Left ventricle myocardium inferior (tissue), 1 donor: ENCODE measurements around the gene SETD5. TPM values are rescaled to one million over a fixed set of nuclear protein-coding genes. Genes with fewer than 3 reads are reported as not detected.
A peak's percentile ranks its signal among the peaks of the same experiment; 100 is the strongest.

Experiments
- DNase-seq: peaks from one replicate; pipeline ENCODE4 v3.0.0-alpha.2; 2020
- H3K27ac ChIP-seq: fragments of 200-600 bp; replicated peaks from 2 replicates; pipeline ENCODE4 v1.8.0; 2021
- H3K27me3 ChIP-seq: fragments of 200-600 bp; 2 replicates; pipeline ENCODE4 v1.8.0; 2021; ENCODE audit warnings: low read depth
- H3K36me3 ChIP-seq: fragments of 200-600 bp; 2 replicates; pipeline ENCODE4 v1.8.0; 2021
- H3K4me1 ChIP-seq: fragments of 200-600 bp; 2 replicates; pipeline ENCODE4 v1.8.0; 2021
- H3K4me3 ChIP-seq: fragments of 200-600 bp; 2 replicates; pipeline ENCODE4 v1.8.0; 2021; ENCODE audit warnings: mild to moderate bottlenecking, moderate library complexity
- H3K9me3 ChIP-seq: fragments of 200-600 bp; replicated peaks from 2 replicates; pipeline ENCODE4 v1.8.0; 2021
- intact Hi-C: fragments of 100-400 bp; cut with micrococcal nuclease; formaldehyde crosslinking; loops from one replicate; pipeline ENCODE4 v1.11.0; 2022
- total RNA-seq: library from RNA; stranded (reverse); fragmentation: NEBNext Ultra II Directional; extraction: Animal tissue kit (Norgen Biotek cat#: 25700); gene quantifications from one replicate; pipeline ENCODE4 v1.2.1, GENCODE V29; 2021
- TF ChIP-seq, protein P1 (sequence below): fragments of 200-600 bp; IDR thresholded peaks from 2 replicates; pipeline ENCODE4 v1.8.0; 2021; ENCODE audit warnings: antibody characterized with exemption, mild to moderate bottlenecking, borderline replicate concordance
- donor health status: DM: no; HTN: yes; CAD: no; lungs with severe emphysema.

The SETD5 gene
- total RNA-seq, 1 donor from 2014 or later: 49.9 TPM

DNA sequence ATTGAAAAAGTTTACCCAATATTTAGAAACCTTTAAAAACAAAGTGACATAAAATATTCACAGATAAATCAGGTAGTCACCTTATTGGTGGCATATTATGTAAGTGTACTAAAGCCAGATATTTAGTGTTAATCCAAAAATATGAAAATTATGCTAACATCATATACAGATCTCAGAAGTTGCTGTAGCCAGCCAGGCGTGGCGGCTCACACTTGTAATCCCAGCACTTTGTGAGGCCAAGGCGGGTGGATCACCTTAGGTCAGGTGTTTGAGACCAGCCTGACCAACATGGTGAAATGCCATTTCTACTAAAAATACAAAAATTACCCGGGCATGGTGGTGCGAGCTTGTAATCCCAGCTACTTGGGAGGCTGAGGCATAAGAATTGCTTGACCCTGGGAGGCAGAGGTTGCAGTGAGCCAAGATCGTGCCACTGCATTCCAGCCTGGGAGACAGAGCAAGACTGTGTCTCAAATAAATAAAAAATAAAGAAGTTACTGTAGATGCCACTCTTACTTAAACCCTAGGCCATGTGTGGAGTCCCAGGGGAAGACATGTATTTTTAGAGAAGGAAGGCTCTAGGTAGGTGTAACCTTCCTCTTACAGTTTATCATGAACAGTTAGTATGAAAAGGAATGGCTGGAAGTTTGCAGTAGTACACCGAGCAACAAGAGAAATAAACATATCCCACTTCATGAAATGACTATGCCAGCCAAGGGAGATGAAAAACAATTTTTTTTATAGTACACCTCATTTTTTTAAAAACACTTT is 9.6 kb downstream of the SETD5 start:
- Histone ChIP-seq H3K27ac (peak overlapping the region; percentile 44), H3K9me3 (no peaks in the 10 kb centered on the region), H3K36me3 (no peaks in the 10 kb centered on the region), H3K4me3 (no peak overlapping the region), H3K4me1 (peaks cover 100% of the 10 kb centered on the region), H3K27me3 (no peaks in the 10 kb centered on the region)
- intact Hi-C loops: no loop called here
- TF ChIP-seq, protein P1, sequence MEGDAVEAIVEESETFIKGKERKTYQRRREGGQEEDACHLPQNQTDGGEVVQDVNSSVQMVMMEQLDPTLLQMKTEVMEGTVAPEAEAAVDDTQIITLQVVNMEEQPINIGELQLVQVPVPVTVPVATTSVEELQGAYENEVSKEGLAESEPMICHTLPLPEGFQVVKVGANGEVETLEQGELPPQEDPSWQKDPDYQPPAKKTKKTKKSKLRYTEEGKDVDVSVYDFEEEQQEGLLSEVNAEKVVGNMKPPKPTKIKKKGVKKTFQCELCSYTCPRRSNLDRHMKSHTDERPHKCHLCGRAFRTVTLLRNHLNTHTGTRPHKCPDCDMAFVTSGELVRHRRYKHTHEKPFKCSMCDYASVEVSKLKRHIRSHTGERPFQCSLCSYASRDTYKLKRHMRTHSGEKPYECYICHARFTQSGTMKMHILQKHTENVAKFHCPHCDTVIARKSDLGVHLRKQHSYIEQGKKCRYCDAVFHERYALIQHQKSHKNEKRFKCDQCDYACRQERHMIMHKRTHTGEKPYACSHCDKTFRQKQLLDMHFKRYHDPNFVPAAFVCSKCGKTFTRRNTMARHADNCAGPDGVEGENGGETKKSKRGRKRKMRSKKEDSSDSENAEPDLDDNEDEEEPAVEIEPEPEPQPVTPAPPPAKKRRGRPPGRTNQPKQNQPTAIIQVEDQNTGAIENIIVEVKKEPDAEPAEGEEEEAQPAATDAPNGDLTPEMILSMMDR: no peak
- DNase-seq: no peak

DNA sequence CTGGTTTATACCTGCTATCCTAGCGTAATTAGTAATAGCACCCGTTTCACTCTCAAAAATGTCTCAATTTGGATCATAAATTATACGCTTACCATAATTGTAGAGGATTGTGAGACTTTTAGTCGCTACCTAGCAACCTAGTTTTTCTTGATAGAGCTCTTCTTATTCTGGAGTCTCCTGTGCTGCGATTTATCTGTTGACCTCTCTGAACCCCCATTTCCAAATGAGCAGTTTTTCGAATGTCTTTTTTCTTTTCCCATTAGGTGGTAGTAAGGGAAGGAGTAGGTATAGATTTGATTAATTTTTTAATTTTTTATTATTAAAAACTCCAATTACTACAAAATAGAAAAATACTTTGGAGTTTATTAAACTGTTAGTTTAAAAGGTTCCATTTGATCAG is 10.6 kb downstream of the SETD5 start:
- Histone ChIP-seq H3K27ac (peak overlapping the region; percentile 44), H3K27me3 (no peaks in the 10 kb centered on the region), H3K4me3 (no peak overlapping the region), H3K36me3 (no peaks in the 10 kb centered on the region), H3K9me3 (no peaks in the 10 kb centered on the region), H3K4me1 (peaks cover 100% of the 10 kb centered on the region)
- TF ChIP-seq, protein P1: no peak
- DNase-seq: no peak
- intact Hi-C loops: no loop called here

DNA sequence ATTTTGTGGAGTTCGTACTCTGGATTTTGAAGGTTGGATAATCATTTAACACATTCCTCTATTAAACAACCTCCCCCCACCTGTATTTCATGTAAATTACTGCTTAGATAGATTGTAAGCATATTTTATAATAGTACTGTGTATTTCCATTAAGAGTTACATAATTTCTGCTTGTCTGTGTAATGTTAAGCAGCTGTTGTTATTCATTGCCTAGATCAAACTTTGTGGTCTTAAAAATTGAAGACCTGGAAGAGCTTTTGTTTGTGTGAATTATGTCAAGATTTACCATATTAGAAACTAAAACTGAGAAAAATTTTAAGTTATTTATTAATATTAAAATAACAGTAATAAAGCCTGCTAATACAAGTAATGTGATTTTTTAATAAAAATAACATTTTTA is 11.1 kb downstream of the SETD5 start:
- Histone ChIP-seq H3K36me3 (no peaks in the 10 kb centered on the region), H3K9me3 (no peaks in the 10 kb centered on the region), H3K4me3 (no peak overlapping the region), H3K27me3 (no peaks in the 10 kb centered on the region), H3K27ac (peak overlapping the region; percentile 44), H3K4me1 (peaks cover 99% of the 10 kb centered on the region)
- no peak for DNase-seq
- TF ChIP-seq, protein P1: no peak
- intact Hi-C loops: no loop called here

DNA sequence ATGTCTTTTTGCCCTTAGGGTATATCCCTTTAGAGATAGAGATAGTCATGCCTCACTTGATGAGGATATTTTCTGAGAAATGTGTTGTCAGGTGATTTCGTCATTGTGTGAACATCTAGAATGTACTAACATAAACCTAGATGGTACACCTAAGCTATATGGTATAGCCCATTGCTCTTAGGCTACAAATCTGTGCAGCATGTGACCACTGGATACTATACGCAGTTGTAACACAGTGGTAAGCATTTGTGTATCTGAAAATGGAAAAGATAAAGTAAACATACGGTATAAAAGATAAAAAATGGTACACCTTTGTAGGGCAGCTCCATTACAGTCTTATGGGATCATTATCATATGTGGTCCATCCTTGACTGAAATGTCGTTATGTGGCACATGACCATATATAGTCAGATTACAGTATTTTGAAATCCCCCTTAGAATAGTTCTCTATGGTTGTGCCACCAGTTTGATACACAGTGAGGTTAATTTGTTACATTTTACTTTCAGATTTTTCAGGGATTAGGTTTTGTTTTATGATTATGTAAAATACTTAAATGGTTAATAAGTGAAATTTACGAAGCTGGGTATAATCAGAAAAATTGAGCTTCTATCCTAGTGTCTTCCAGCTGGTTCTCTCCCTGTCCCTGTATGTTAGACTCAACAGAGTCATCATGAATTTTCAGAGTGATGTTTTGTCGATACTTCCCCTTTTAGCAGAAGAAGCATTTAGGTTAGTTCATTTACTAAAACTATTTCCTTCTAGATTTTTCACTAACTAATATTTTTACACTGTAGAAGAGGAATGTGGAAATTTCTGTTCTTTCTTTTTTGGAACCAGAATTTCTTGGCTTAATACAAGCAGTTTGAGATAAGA is 12.8 kb downstream of the SETD5 start:
- DNase-seq: no peak
- intact Hi-C loops: no loop called here
- Histone ChIP-seq H3K9me3 (no peaks in the 10 kb centered on the region), H3K36me3 (no peaks in the 10 kb centered on the region), H3K27me3 (no peaks in the 10 kb centered on the region), H3K4me1 (peaks cover 98% of the 10 kb centered on the region), H3K4me3 (no peak overlapping the region), H3K27ac (peak overlapping the region; percentile 44)
- TF ChIP-seq, protein P1: no peak

DNA sequence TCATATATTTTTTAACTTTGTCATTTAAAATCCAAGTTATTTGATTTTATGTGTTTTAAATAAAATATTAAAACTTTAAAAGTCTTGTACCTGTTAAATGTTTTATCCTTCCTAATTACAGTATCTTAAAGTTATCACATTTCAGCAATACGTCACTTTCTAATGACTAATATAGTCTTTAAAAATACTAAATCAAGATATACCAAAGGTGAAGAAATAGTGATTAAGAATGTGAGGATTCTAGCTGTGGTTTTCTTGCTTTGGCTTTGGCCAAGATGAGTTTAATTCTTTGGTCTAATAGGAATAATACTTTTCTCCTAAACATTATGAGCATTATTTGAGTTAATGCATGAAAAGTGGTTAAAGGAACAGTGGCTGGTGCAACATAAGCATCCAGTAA is 13.9 kb downstream of the SETD5 start:
- intact Hi-C loops: no loop called here
- Histone ChIP-seq H3K4me1 (peaks cover 98% of the 10 kb centered on the region), H3K27ac (peak overlapping the region; percentile 44), H3K4me3 (no peak overlapping the region), H3K27me3 (no peaks in the 10 kb centered on the region), H3K9me3 (no peaks in the 10 kb centered on the region), H3K36me3 (peaks cover 7% of the 10 kb centered on the region)
- TF ChIP-seq, protein P1: no peak
- no peak for DNase-seq
